ENCODE data around the gene MRTFB. TPM values are rescaled to one million over a fixed set of nuclear protein-coding genes. Genes with fewer than 3 reads are reported as not detected.

Gene MRTFB
- total RNA-seq, 1 experiment from 2014 or later = 29.5 TPM

GRCh38 chr16:14309906-14310305, 238.8 kb downstream of the MRTFB start:
- intact Hi-C loops (cut with micrococcal nuclease; ENCODE audit: unreplicated experiment) = no loop called here
- Mint-ChIP-seq H3K4me1 (ENCODE audit: low read depth, unreplicated experiment) (peaks cover 10% of the 10 kb centered on the region), H3K27ac (ENCODE audit: unreplicated experiment) (peak overlapping the region; percentile 76), H3K4me3 (ENCODE audit: unreplicated experiment) (no peak overlapping the region), H3K36me3 (ENCODE audit: insufficient read depth, unreplicated experiment) (peaks cover 11% of the 10 kb centered on the region), H3K27me3 (ENCODE audit: insufficient read depth, unreplicated experiment) (no peaks in the 10 kb centered on the region), H3K9me3 (ENCODE audit: unreplicated experiment) (no peaks in the 10 kb centered on the region)
- Histone ChIP-seq H3K9me3 (no peaks in the 10 kb centered on the region), H3K27me3 (replicated peaks; ENCODE audit: control insufficient read depth, insufficient read depth, low read length) (no peaks in the 10 kb centered on the region), H3K36me3 (ENCODE audit: control insufficient read depth, insufficient read depth, low read length) (no peaks in the 10 kb centered on the region), H3K4me3 (ENCODE audit: low read depth, low read length) (no peak overlapping the region), H3K4me1 (peaks cover 16% of the 10 kb centered on the region)
- BruUV-seq (replicated peaks) = no TSS peak
- ChIA-PET CTCF (interaction anchor here (0.6 kb wide), 1 partner anchor 1119 kb away, joined by 4 read pairs; no protein-coding TSS in a partner anchor), POLR2A (no interaction called here)
- DNase-seq = no peak
- TF ChIP-seq CTCF (IDR thresholded peaks at IDR 0.05; ENCODE audit: insufficient read depth in 1 of 2, low read depth in 1 of 2, low read length in 1 of 2, severe bottlenecking in 1 of 2, unreplicated experiment in 1 of 2) = no peak

GRCh38 chr16:14310519-14310991, 239.4 kb downstream of the MRTFB start:
- Mint-ChIP-seq H3K9me3 (ENCODE audit: unreplicated experiment) (no peaks in the 10 kb centered on the region), H3K36me3 (ENCODE audit: insufficient read depth, unreplicated experiment) (peaks cover 11% of the 10 kb centered on the region), H3K27ac (ENCODE audit: unreplicated experiment) (peak overlapping the region; percentile 76), H3K27me3 (ENCODE audit: insufficient read depth, unreplicated experiment) (no peaks in the 10 kb centered on the region), H3K4me1 (ENCODE audit: low read depth, unreplicated experiment) (peaks cover 10% of the 10 kb centered on the region), H3K4me3 (ENCODE audit: unreplicated experiment) (no peak overlapping the region)
- intact Hi-C loops (cut with micrococcal nuclease; ENCODE audit: unreplicated experiment) = no loop called here
- H3K4me3 ChIP-seq (ENCODE audit: low read depth, low read length) = no peak overlapping the region
- no peaks in the 10 kb centered on the region for H3K27me3 ChIP-seq (replicated peaks; ENCODE audit: control insufficient read depth, insufficient read depth, low read length)
- no peaks in the 10 kb centered on the region for H3K36me3 ChIP-seq (ENCODE audit: control insufficient read depth, insufficient read depth, low read length)
- peak in 1 of 2 experiments; percentile 9 for TF ChIP-seq CTCF (IDR thresholded peaks at IDR 0.05; ENCODE audit: insufficient read depth in 1 of 2, low read depth in 1 of 2, low read length in 1 of 2, severe bottlenecking in 1 of 2, unreplicated experiment in 1 of 2)
- POLR2A ChIA-PET = no interaction called here
- BruUV-seq (replicated peaks) = no TSS peak
- peaks cover 16% of the 10 kb centered on the region for H3K4me1 ChIP-seq
- CTCF ChIA-PET = interaction anchor here (0.6 kb wide), 2 partner anchors 20 to 1118 kb away, joined by 3 to 4 read pairs; no protein-coding TSS in a partner anchor
- no peak for DNase-seq
- H3K9me3 ChIP-seq = no peaks in the 10 kb centered on the region

- intact Hi-C loops (cut with micrococcal nuclease; ENCODE audit: unreplicated experiment) = no loop called here
- Mint-ChIP-seq H3K27ac (ENCODE audit: unreplicated experiment) (no peak overlapping the region), H3K36me3 (ENCODE audit: insufficient read depth, unreplicated experiment) (peaks cover 9% of the 10 kb centered on the region), H3K9me3 (ENCODE audit: unreplicated experiment) (no peaks in the 10 kb centered on the region), H3K27me3 (ENCODE audit: insufficient read depth, unreplicated experiment) (no peaks in the 10 kb centered on the region), H3K4me3 (ENCODE audit: unreplicated experiment) (no peak overlapping the region), H3K4me1 (ENCODE audit: low read depth, unreplicated experiment) (peaks cover 9% of the 10 kb centered on the region)
- BruUV-seq (replicated peaks) = no TSS peak
- CTCF ChIA-PET = interaction anchor here (0.7 kb wide), 1 partner anchor 279 kb away, joined by 3 read pairs; no protein-coding TSS in a partner anchor
- Histone ChIP-seq H3K4me1 (peaks cover 13% of the 10 kb centered on the region), H3K27me3 (replicated peaks; ENCODE audit: control insufficient read depth, insufficient read depth, low read length) (no peaks in the 10 kb centered on the region), H3K9me3 (no peaks in the 10 kb centered on the region), H3K36me3 (ENCODE audit: control insufficient read depth, insufficient read depth, low read length) (no peaks in the 10 kb centered on the region), H3K4me3 (ENCODE audit: low read depth, low read length) (no peak overlapping the region)
- POLR2A ChIA-PET = no interaction called here
- no peak for DNase-seq
- TF ChIP-seq CTCF (IDR thresholded peaks at IDR 0.05; ENCODE audit: insufficient read depth in 1 of 2, low read depth in 1 of 2, low read length in 1 of 2, severe bottlenecking in 1 of 2, unreplicated experiment in 1 of 2) = no peak
Observed at GRCh38 chr16:14314116-14314515, 243.0 kb downstream of the MRTFB start.
